ENCODE measurements around the gene WEE1. TPM values are rescaled to one million over a fixed set of nuclear protein-coding genes. Genes with fewer than 3 reads are reported as not detected.

The WEE1 gene
- total RNA-seq, 1 experiment from 2014 or later: 34.5 TPM

GRCh38 chr11:9604134-9604533 lies 30.7 kb downstream of the WEE1 start:
- intact Hi-C loops (cut with micrococcal nuclease): no loop called here
- ChIA-PET CTCF (interaction anchor here (0.6 to 1.0 kb wide), 2 partner anchors 9 to 24 kb away, joined by 3 to 6 read pairs; no protein-coding TSS in a partner anchor), POLR2A (interaction anchor here (0.6 to 1.7 kb wide), 4 partner anchors 9 to 150 kb away, joined by 3 to 4 read pairs (median 4); no protein-coding TSS in a partner anchor)
- no peaks in the 10 kb centered on the region for H3K9me3 Mint-ChIP-seq (ENCODE audit: unreplicated experiment)
- no TSS peak for BruUV-seq (replicated peaks)
- peaks cover 5% of the 10 kb centered on the region for H3K36me3 Mint-ChIP-seq (ENCODE audit: insufficient read depth, unreplicated experiment)
- no peak overlapping the region for H3K27ac Mint-ChIP-seq (ENCODE audit: low read depth, unreplicated experiment)
- H3K4me1 Mint-ChIP-seq (ENCODE audit: insufficient read depth, unreplicated experiment): peaks cover 9% of the 10 kb centered on the region
- TF ChIP-seq CTCF (IDR thresholded peaks at IDR 0.05; ENCODE audit: unreplicated experiment): no peak
- H3K4me3 Mint-ChIP-seq (ENCODE audit: unreplicated experiment): no peak overlapping the region
- H3K27me3 Mint-ChIP-seq (ENCODE audit: insufficient read depth, unreplicated experiment): no peaks in the 10 kb centered on the region
- no peak for DNase-seq (ENCODE audit: unreplicated experiment)

- intact Hi-C loops (cut with micrococcal nuclease): no loop called here
- ChIA-PET POLR2A (no interaction called here), CTCF (interaction anchor here (0.9 to 1.2 kb wide), 2 partner anchors 131 to 147 kb away, joined by 3 to 4 read pairs; no protein-coding TSS in a partner anchor)
- Mint-ChIP-seq H3K27ac (ENCODE audit: low read depth, unreplicated experiment) (no peak overlapping the region), H3K36me3 (ENCODE audit: insufficient read depth, unreplicated experiment) (no peaks in the 10 kb centered on the region), H3K9me3 (ENCODE audit: unreplicated experiment) (no peaks in the 10 kb centered on the region), H3K4me3 (ENCODE audit: unreplicated experiment) (no peak overlapping the region), H3K4me1 (ENCODE audit: insufficient read depth, unreplicated experiment) (peaks cover 6% of the 10 kb centered on the region), H3K27me3 (ENCODE audit: insufficient read depth, unreplicated experiment) (no peaks in the 10 kb centered on the region)
- TF ChIP-seq CTCF (IDR thresholded peaks at IDR 0.05; ENCODE audit: unreplicated experiment): no peak
- BruUV-seq (replicated peaks): no TSS peak
- DNase-seq (ENCODE audit: unreplicated experiment): no peak
These were observed 32.3 kb downstream of the WEE1 start for GRCh38 chr11:9605742-9606141.

- H3K27ac Mint-ChIP-seq (ENCODE audit: low read depth, unreplicated experiment): no peak overlapping the region
- DNase-seq (ENCODE audit: unreplicated experiment): peak; percentile 23
- ChIA-PET CTCF (interaction anchor here (0.6 to 1.2 kb wide), 3 partner anchors 12 to 141 kb away, joined by 3 to 4 read pairs (median 3); no protein-coding TSS in a partner anchor), POLR2A (interaction anchor here (1.2 kb wide), 1 partner anchor 151 kb away, joined by 4 read pairs; no protein-coding TSS in a partner anchor)
- H3K4me1 Mint-ChIP-seq (ENCODE audit: insufficient read depth, unreplicated experiment): peaks cover 7% of the 10 kb centered on the region
- no peak for TF ChIP-seq CTCF (IDR thresholded peaks at IDR 0.05; ENCODE audit: unreplicated experiment)
- H3K27me3 Mint-ChIP-seq (ENCODE audit: insufficient read depth, unreplicated experiment): no peaks in the 10 kb centered on the region
- H3K4me3 Mint-ChIP-seq (ENCODE audit: unreplicated experiment): no peak overlapping the region
- intact Hi-C loops (cut with micrococcal nuclease): no loop called here
- H3K9me3 Mint-ChIP-seq (ENCODE audit: unreplicated experiment): no peaks in the 10 kb centered on the region
- BruUV-seq (replicated peaks): no TSS peak
- H3K36me3 Mint-ChIP-seq (ENCODE audit: insufficient read depth, unreplicated experiment): no peaks in the 10 kb centered on the region
These were observed 33.5 kb downstream of the WEE1 start for GRCh38 chr11:9606809-9607510.

GRCh38 chr11:9607511-9607899 lies 34.0 kb downstream of the WEE1 start:
- DNase-seq (ENCODE audit: unreplicated experiment): no peak
- POLR2A ChIA-PET: interaction anchor here (1.2 kb wide), 1 partner anchor 151 kb away, joined by 4 read pairs; no protein-coding TSS in a partner anchor
- Mint-ChIP-seq H3K27me3 (ENCODE audit: insufficient read depth, unreplicated experiment) (no peaks in the 10 kb centered on the region), H3K4me1 (ENCODE audit: insufficient read depth, unreplicated experiment) (peaks cover 7% of the 10 kb centered on the region), H3K36me3 (ENCODE audit: insufficient read depth, unreplicated experiment) (no peaks in the 10 kb centered on the region), H3K4me3 (ENCODE audit: unreplicated experiment) (no peak overlapping the region), H3K9me3 (ENCODE audit: unreplicated experiment) (no peaks in the 10 kb centered on the region), H3K27ac (ENCODE audit: low read depth, unreplicated experiment) (no peak overlapping the region)
- BruUV-seq (replicated peaks): no TSS peak
- TF ChIP-seq CTCF (IDR thresholded peaks at IDR 0.05; ENCODE audit: unreplicated experiment): no peak
- intact Hi-C loops (cut with micrococcal nuclease): no loop called here
- CTCF ChIA-PET: interaction anchor here (0.6 to 1.2 kb wide), 2 partner anchors 11 to 140 kb away, joined by 3 read pairs; no protein-coding TSS in a partner anchor
